Urinary bladder (tissue), 4 donors: ENCODE measurements around the gene RREB1. TPM values are rescaled to one million over a fixed set of nuclear protein-coding genes. Genes with fewer than 3 reads are reported as not detected.

Experiments
- DNase-seq: peaks from one replicate; pipeline ENCODE4 v3.0.0-alpha.2; 2015; ENCODE audit errors: extremely low spot score
- H3K27ac ChIP-seq: one replicate; pipeline ENCODE4 v1.5.1; 2013; ENCODE audit warnings: low read depth, mild to moderate bottlenecking, moderate library complexity
- H3K36me3 ChIP-seq: one replicate; pipeline ENCODE4 v1.6.1; 2013; ENCODE audit warnings: mild to moderate bottlenecking, moderate library complexity; ENCODE audit not compliant: insufficient read depth
- H3K4me1 ChIP-seq: one replicate; pipeline ENCODE4 v1.6.1; 2013; ENCODE audit warnings: mild to moderate bottlenecking, moderate library complexity; ENCODE audit not compliant: insufficient read depth
- H3K4me3 ChIP-seq: one replicate; pipeline ENCODE4 v1.5.1; 2013; ENCODE audit warnings: low read depth, low read length
- WGBS: extraction: QIAGEN DNeasy Blood & Tissue Kit; methylation state at CpG from one replicate; pipeline ENCODE4 v1.1.7; 2013; 5-methylcytosine and 5-hydroxymethylcytosine counted together
- polyA plus RNA-seq: library from polyadenylated mRNA; stranded (reverse); fragments of 200-250 nt; gene quantifications from one replicate; pipeline ENCODE4 v1.2.3, GENCODE V29; 2013
- total RNA-seq: library from RNA; depleted of rRNA; stranded (reverse); fragments of >200 nt; gene quantifications from one replicate; pipeline ENCODE4 v1.2.3, GENCODE V29; 2014
- donor health status: healthy with polysubstance abuse.
- donor health status: healthy.

Gene RREB1
- total and polyA plus RNA-seq, 2 donors = 10.8 to 25.9 TPM

DNA sequence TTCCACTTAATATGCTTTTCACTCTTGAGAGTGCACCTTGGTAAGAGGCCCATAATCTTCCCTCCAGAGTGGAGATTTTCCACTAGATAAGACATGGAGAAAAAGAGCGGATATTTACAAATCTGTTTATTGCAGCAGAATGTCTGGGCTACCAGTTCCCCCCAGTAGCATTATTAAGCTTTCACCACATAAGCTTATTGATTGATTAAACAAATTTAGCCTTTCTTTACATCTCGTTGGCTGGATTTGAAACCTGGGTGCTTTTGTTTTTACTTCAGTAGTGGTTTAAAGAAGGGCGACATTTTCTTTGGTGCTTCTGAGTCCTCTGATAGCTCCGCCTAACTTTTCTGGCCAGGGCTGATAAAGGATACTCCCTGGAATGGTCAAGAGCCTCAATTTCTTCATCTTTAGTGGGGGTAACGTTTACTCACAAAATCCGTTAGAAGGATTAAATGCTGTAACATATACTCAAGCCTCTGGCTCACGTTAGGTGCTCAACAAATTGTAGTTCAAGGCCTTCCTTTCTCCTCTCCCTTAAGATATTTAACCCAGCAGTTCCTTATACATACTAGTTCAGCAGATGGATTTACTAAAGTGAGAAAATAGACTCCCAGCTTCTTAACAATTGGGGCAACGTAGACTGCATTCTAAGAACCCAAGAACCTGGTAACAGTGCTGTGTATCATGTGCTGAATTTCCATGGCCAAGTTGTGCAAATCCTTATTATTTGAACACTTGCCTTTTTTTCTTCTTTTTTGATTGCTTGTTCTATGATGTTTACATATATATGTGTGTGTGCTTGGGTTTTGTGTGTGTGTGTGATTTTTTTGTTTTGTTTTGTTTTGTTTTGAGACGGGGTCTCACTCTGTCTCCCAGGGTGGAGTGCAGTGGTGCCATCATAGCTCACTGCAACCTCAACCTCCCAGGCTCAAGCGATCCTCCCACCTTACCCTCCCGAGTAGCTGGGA lies 91.4 kb downstream of the RREB1 start:
- Histone ChIP-seq H3K27ac (no peak overlapping the region), H3K4me1 (no peaks in the 10 kb centered on the region), H3K36me3 (peaks cover 1% of the 10 kb centered on the region), H3K4me3 (no peak overlapping the region)
- 92% methylated on average over 11 of the region's 11 CpGs for WGBS
- DNase-seq = no peak

- Histone ChIP-seq H3K4me1 (no peaks in the 10 kb centered on the region), H3K36me3 (no peaks in the 10 kb centered on the region), H3K4me3 (no peak overlapping the region), H3K27ac (peak overlapping the region; percentile 18)
- WGBS = 91% methylated on average over 13 of the region's 13 CpGs
- peak; percentile 84 for DNase-seq
Observed at GRCh38 chr6:7200598-7201443, 93.1 kb downstream of the RREB1 start.

DNA sequence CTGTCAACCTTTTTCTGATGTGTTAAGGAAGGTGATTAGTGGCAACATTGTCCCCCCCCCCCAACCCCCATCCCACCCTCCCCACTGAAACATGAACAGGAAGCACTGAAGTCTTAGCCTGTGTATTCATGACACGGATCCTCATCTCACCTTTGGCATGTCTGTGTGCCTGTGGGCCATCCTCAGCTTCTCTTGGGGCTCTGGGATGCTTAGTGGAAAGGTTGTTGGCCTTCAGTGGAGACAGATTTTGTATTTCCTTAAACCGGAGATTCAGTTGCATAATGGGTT lies 93.6 kb downstream of the RREB1 start:
- Histone ChIP-seq H3K4me1 (no peaks in the 10 kb centered on the region), H3K36me3 (no peaks in the 10 kb centered on the region), H3K27ac (no peak overlapping the region), H3K4me3 (no peak overlapping the region)
- no peak for DNase-seq
- WGBS = 86% methylated on average over 2 of the region's 2 CpGs

DNA sequence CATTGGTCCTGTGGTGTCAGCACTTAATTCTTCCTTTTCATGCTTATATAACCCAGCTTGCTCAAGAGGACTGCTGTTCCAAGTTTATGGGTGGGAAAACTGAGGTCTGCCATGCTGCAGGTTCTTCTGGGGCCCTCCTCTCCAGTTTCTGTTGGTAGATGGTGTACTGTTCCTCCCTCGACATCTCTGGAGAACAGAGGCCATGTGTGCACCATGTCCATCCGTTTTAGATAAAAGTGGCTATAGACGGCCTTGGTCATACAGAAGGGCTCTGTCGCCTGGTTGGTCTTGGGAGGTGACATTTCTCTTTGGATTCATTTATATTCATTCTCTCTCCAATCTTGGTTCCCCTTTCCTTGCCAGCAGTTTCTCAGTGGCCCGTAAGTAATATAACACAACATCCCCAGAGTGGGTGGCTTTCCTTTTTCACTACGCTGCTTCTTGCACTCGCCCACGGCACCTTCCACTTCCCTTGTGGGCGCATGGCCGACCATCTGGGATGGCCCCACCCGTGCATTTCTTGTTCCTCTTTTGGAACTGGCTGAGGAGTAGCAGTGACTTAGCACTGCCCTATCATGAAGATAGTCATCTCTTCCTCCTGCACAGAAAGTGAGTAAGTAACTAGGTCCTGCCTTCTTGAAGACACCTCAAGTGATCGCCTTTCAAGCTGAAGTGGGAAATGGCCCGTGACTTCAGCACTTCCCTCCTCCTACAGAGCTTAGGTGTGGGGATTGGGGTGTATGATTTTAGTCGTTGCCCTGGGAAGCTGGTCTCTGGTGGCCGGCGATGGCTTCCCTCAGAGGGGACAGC lies 94.2 kb downstream of the RREB1 start:
- DNase-seq = no peak
- no peak overlapping the region for H3K4me3 ChIP-seq
- H3K4me1 ChIP-seq = no peaks in the 10 kb centered on the region
- WGBS = 84% methylated on average over 16 of the region's 16 CpGs
- H3K36me3 ChIP-seq = no peaks in the 10 kb centered on the region
- H3K27ac ChIP-seq = peak overlapping the region; percentile 32

GRCh38 chr6:7202950-7203349 lies 95.2 kb downstream of the RREB1 start:
- Histone ChIP-seq H3K4me1 (peaks cover 2% of the 10 kb centered on the region), H3K4me3 (no peak overlapping the region), H3K36me3 (no peaks in the 10 kb centered on the region), H3K27ac (no peak overlapping the region)
- no peak for DNase-seq

DNA sequence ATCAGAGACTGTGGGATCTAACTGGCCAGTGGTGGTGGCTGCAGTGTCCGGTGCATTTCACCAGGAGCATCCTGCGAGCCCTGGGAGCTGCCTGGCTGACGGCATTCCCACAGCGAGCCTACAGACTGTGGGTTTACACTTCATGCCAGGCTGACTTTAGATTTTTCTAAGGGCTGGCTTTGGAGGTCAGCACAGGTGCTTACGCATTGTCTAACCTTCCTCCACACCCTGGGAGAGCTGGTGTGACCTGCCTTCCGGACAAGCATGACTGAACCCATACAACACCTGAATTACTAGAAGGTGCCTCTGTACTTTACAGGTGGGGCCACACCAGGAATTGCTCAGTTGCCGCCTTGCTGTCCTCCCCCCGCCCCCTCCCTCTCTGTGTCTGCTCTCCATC lies 96.2 kb downstream of the RREB1 start:
- H3K4me3 ChIP-seq = no peak overlapping the region
- peaks cover 2% of the 10 kb centered on the region for H3K4me1 ChIP-seq
- H3K36me3 ChIP-seq = no peaks in the 10 kb centered on the region
- no peak for DNase-seq
- H3K27ac ChIP-seq = no peak overlapping the region
- WGBS = 94% methylated on average over 8 of the region's 8 CpGs

DNA sequence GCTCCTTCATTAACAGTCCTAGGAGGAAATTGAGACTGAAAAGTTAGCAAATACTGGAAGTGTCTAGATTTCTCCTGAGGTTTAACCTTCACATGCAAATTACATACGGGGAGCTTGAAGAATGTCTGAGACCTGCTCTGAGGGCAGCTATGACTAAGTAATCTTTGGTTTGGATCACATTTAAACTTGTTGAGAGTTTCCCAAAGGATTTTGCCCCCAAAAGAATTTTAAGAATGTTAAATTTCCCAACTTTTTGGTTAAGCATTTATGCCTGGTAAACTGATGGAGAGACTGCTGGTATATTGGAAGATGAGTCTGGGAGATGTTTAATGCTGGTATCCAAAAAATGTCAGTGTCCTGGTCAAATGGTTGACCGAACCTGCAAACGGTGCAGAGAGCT lies 97.0 kb downstream of the RREB1 start:
- H3K36me3 ChIP-seq = no peaks in the 10 kb centered on the region
- H3K4me1 ChIP-seq = peaks cover 2% of the 10 kb centered on the region
- WGBS = 87% methylated on average over 3 of the region's 3 CpGs
- no peak overlapping the region for H3K4me3 ChIP-seq
- no peak overlapping the region for H3K27ac ChIP-seq
- DNase-seq = no peak

- H3K27ac ChIP-seq = no peak overlapping the region
- no peak overlapping the region for H3K4me3 ChIP-seq
- H3K4me1 ChIP-seq = peaks cover 2% of the 10 kb centered on the region
- no peak for DNase-seq
- 68% methylated on average over 4 of the region's 4 CpGs for WGBS
- H3K36me3 ChIP-seq = peaks cover 2% of the 10 kb centered on the region
Observed at GRCh38 chr6:7207720-7208119, 100.0 kb downstream of the RREB1 start.

- no peaks in the 10 kb centered on the region for H3K4me1 ChIP-seq
- no peak overlapping the region for H3K4me3 ChIP-seq
- peaks cover 2% of the 10 kb centered on the region for H3K36me3 ChIP-seq
- H3K27ac ChIP-seq = no peak overlapping the region
- WGBS = 96% methylated on average over 2 of the region's 2 CpGs
- no peak for DNase-seq
Observed at GRCh38 chr6:7213416-7213815, 105.7 kb downstream of the RREB1 start.

DNA sequence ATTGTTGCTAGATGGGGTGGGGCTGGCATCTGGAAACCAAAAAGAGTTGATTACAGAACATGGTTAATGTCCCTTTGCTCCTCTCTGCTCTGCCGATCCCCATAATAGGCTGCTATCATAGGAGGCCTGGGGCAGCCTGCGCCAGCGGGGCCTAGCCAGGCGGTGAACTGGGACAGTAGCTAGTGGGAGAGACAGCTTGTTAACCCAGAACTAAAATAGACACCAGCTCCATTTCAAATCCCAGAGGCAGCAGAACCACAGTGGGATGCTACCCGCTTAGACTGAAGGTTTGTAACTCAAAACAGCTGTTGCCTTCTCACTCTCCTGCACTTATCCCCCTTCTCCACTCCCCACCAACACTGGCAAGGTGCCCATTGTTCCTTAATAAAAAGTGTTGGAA lies 106.7 kb downstream of the RREB1 start:
- H3K4me3 ChIP-seq = no peak overlapping the region
- no peaks in the 10 kb centered on the region for H3K4me1 ChIP-seq
- peaks cover 2% of the 10 kb centered on the region for H3K36me3 ChIP-seq
- no peak for DNase-seq
- WGBS = 84% methylated on average over 5 of the region's 5 CpGs
- no peak overlapping the region for H3K27ac ChIP-seq

- no peak for DNase-seq
- Histone ChIP-seq H3K36me3 (peaks cover 2% of the 10 kb centered on the region), H3K4me3 (no peak overlapping the region), H3K27ac (no peak overlapping the region), H3K4me1 (no peaks in the 10 kb centered on the region)
- 69% methylated on average over 8 of the region's 8 CpGs for WGBS
Observed at GRCh38 chr6:7215131-7215530, 107.4 kb downstream of the RREB1 start.

- H3K4me3 ChIP-seq = no peak overlapping the region
- H3K27ac ChIP-seq = no peak overlapping the region
- H3K4me1 ChIP-seq = no peaks in the 10 kb centered on the region
- peaks cover 2% of the 10 kb centered on the region for H3K36me3 ChIP-seq
- DNase-seq = no peak
- WGBS = 80% methylated on average over 10 of the region's 10 CpGs
Observed at GRCh38 chr6:7215798-7216231, 108.1 kb downstream of the RREB1 start.

- no peak for DNase-seq
Observed at GRCh38 chr6:7216941-7217621, 109.3 kb downstream of the RREB1 start.

More at GRCh38 chr6:7216941-7217621, 109.3 kb downstream of the RREB1 start:
- H3K4me1 ChIP-seq = no peaks in the 10 kb centered on the region
- peak overlapping the region; percentile 16 for H3K27ac ChIP-seq
- no peaks in the 10 kb centered on the region for H3K36me3 ChIP-seq
- WGBS = 77% methylated on average over 17 of the region's 17 CpGs
- H3K4me3 ChIP-seq = no peak overlapping the region
